COLO829 (cell line): ENCODE measurements around the gene SCN5A.

Experiments
- DNase-seq: peaks from one replicate; pipeline ENCODE4 v3.0.0; 2012; ENCODE audit warnings: low spot score

The SCN5A gene

GRCh38 chr3:38600551-38600950, 48.9 kb downstream of the SCN5A start:
- no peak for DNase-seq

GRCh38 chr3:38599886-38600285, 49.6 kb downstream of the SCN5A start:
- no peak for DNase-seq

- no peak for DNase-seq
These were observed 50.7 kb downstream of the SCN5A start for GRCh38 chr3:38598791-38599190.

- no peak for DNase-seq
These were observed 51.9 kb downstream of the SCN5A start for GRCh38 chr3:38597502-38598060.

- peak; percentile 44 for DNase-seq
These were observed 54.1 kb downstream of the SCN5A start for GRCh38 chr3:38595393-38595792.

- DNase-seq, result no peak
These were observed 59.0 kb downstream of the SCN5A start for GRCh38 chr3:38590521-38590920.

- no peak for DNase-seq
These were observed 60.2 kb downstream of the SCN5A start for GRCh38 chr3:38588995-38589937.

DNA sequence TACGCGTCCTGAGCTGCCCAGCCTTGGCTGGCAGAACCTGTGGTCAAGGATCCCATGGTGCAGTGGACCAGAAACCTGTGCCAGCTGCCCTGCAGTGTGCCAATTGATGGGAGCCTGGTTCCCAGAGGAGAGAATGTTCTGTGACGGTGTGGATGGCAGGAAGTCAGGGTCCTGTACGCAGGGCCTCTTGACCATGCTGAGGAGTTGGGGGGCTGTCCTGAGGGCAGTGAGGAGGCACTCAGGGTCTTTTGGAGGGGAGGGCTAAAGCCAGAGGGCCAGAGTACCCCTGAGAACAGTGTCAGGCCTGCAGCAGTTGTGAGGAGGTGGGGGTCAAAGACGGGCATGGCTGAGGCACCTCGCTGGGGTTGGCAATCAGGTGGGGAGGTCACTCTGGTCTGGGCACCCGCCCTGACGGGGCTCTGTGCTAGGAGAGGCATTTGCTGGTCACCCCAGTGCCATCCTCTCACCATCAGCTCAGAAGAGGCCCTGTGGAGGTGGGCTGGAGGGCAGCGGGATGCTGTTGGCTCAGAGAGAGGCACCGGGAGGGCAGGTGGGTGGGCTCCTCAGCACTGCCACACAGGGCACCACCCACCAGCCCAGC, 61.0 kb downstream of the SCN5A start:
- DNase-seq, result no peak

GRCh38 chr3:38587548-38588131, 61.8 kb downstream of the SCN5A start:
- DNase-seq, result no peak

GRCh38 chr3:38586546-38587520, 62.7 kb downstream of the SCN5A start:
- DNase-seq, result no peak

GRCh38 chr3:38585791-38586420, 63.6 kb downstream of the SCN5A start:
- DNase-seq, result no peak

DNA sequence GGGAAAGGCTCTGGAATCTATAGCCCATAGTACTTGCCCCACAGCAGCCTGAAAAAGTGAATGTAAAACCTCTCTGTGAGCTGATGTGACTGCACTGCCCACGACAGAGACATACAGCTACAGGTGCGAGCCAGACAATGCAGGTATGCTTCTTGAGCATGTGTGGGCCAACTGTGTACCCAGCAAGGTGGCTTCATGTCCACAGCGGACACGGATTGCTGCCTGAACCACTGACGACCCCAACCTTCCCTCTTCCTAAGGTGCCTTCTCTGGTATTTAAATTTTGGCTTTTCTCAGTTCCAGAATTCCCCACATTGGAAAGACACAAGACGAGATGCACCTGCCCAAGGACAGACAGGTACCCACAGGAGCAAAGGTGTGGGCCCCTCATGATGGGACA, 65.8 kb downstream of the SCN5A start:
- no peak for DNase-seq

DNA sequence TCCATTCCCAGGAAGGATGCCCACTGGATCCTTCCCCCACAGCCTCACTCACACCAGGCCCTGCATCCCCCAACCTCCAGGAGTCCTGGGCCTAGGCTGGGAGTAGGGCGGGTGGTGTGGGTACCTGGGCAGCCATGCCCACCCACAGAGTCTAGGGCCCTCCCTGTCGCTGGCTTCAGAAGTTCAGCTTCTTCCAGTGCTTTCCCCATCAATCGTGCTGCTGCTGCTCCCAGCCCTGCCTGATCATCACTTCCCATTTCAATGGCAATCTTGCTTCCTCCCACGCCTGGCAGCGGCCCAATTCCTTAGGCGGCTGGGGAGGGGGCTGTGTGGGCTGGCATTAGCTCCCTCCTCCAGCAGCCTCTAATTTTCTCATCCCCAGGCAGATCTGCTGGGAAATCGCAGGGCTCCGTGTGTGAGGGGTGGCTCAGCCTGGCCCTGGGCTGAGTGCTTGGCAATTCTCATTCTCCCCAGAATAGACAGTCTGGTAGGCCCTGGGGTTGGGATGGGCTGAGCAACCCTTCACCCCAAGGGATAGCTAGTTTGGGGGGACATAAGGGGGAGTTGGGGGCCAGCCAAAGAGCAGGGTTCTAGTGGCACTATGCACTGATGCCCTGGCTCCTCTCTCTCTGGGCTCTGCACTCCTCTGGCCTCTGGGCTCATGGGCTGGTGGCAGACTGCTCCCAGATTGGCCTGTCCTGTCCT, 66.4 kb downstream of the SCN5A start:
- DNase-seq, result no peak

DNA sequence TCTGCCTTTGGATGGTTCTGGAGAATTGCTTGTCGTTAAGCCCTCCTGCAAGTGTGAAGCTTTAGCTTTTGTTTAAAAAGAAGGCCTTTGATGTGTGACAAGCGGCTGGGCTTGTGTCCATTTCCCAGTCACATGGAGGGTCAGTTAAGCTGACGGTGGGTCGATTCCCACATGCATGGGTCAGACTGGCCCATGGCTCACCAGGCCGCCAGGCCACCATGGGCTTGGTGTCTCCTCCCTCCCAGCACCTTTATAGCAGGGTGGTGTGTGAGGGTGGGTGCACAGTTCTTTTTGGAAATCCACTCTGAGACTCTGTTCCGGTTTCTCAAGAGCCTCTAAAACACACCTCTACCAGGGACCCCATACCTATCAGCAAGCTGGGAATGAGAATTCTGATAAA, 67.2 kb downstream of the SCN5A start:
- no peak for DNase-seq

GRCh38 chr3:38581774-38582173, 67.7 kb downstream of the SCN5A start:
- DNase-seq, result no peak

- DNase-seq, result no peak
These were observed 68.8 kb downstream of the SCN5A start for GRCh38 chr3:38580450-38581382.

DNA sequence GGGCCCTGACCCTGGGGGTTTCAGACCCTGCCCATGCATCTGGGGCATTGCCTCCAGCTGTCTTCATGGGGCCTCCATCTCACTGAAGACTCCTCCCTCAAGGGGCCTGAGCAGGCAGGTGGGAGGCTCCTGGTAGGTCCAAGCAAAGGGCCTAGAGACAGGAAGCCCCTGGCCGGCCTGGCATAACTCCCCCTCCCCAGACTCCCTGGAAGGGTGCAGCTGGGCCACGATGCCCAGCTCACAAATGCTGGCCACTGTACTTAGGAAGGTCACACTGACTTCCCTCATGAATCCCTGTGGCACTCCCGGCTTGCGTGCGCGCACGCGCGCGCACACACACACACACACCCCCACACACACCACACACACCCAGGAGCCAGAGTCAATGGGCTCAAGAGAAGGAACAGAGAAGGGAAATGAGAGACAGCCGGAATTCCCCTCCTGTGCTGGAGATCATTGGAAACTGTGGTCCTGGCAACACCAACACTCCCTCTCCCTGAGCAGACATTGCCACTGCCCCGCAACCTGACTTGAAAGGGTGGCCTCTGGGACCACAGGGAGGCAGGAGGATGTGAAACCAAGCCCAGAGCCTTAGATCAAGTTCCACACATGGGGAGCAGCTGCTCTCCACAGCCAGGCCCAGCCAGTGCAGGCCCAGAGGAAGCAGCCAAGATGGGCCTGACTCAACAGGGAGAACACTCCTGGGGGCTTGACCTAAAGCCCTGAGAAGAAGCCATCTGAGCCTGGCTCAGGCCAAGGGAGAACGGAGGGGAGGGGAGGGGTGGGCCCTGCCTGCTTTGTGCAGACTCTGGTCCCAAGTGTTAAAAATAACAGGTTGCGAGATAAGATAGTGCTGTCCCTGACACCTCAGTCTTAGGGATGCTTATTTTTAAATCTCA, 69.7 kb downstream of the SCN5A start:
- DNase-seq, result no peak

GRCh38 chr3:38579141-38579540, 70.3 kb downstream of the SCN5A start:
- no peak for DNase-seq
